T-cell (primary cell): Measurements from ENCODE around the gene ZFYVE16. TPM values are rescaled to one million over a fixed set of nuclear protein-coding genes. Genes with fewer than 3 reads are reported as not detected.
"Not testable (repeated sequence)": the region's sequence is repeated elsewhere in the genome, so short reads cannot be mapped to it uniquely, and the experiment has no call there.

Source experiments
- ATAC-seq, 4 experiments: fragments of 200-7000 bp in 3 of 4; fragments of 150-1000 bp in 1 of 4; cut with Tn5 transposase; replicated peaks in 1 of 4; 1 replicate in 3 of 4; 2 replicates in 1 of 4; pipeline ENCODE4 v1.10.0; 2021; ENCODE audit warnings: moderate library complexity in 3 of 4, mild to moderate bottlenecking in 2 of 4, moderate number of reproducible peaks in 1 of 4
- CTCF ChIA-PET, 2 donors: fragments of 300-600 bp; sonication (Branson Sonifier 250); formaldehyde crosslinking; loops; one replicate each; lab custom pipeline; 2022; ENCODE audit warnings: antibody characterized with exemption in 2 of 2; lab: Charles Lee
- POLR2A ChIA-PET, 2 donors: fragments of 300-600 bp; sonication (Branson Sonifier 250); formaldehyde crosslinking; loops; one replicate each; lab custom pipeline; 2022; ENCODE audit warnings: antibody characterized with exemption in 2 of 2; lab: Charles Lee
- DNase-seq, 35 experiments: peaks; one replicate each; pipeline versions ENCODE4 v3.0.0 to v3.0.0-alpha.2; 2013 to 2023
- H3K27ac ChIP-seq: one replicate; pipeline ENCODE4 v1.5.1; 2013; ENCODE audit warnings: low read length
- H3K27me3 ChIP-seq, 2 experiments: replicated peaks in 1 of 2; 1 replicate in 1 of 2; 2 replicates in 1 of 2; pipeline versions ENCODE4 v1.6.1 to v1.7.0; 2013; ENCODE audit warnings: low read length in 1 of 2, mixed read lengths in 1 of 2; ENCODE audit not compliant: control insufficient read depth in 2 of 2, insufficient read depth in 2 of 2; ENCODE audit errors: extremely low read depth in 1 of 2
- H3K36me3 ChIP-seq, 2 donors: 1 replicate in 1 of 2; 2 replicates in 1 of 2; pipeline versions ENCODE4 v1.6.1 to v1.7.0; 2013; ENCODE audit warnings: low read length in 1 of 2; ENCODE audit not compliant: control insufficient read depth in 2 of 2, insufficient read depth in 1 of 2; ENCODE audit errors: extremely low read depth in 1 of 2
- H3K4me1 ChIP-seq, 2 experiments: 1 replicate in 1 of 2; 2 replicates in 1 of 2; pipeline versions ENCODE4 v1.6.1 to v1.7.0; 2013; ENCODE audit warnings: low read length in 2 of 2, mixed read lengths in 1 of 2; ENCODE audit not compliant: insufficient read depth in 2 of 2, control insufficient read depth in 1 of 2; ENCODE audit errors: extremely low read depth in 1 of 2
- H3K4me3 ChIP-seq, 2 donors: 1 replicate in 1 of 2; 2 replicates in 1 of 2; pipeline versions ENCODE4 v1.5.1 to v1.7.0; 2013; ENCODE audit warnings: mild to moderate bottlenecking in 2 of 2, low read length in 1 of 2, moderate library complexity in 1 of 2; ENCODE audit not compliant: control insufficient read depth in 1 of 2; ENCODE audit errors: extremely low read depth in 1 of 2
- H3K9me3 ChIP-seq: 2 replicates; pipeline ENCODE4 v1.7.0; 2013
- H3K27ac Mint-ChIP-seq, 2 donors: one replicate each; pipeline ENCODE4 v1.8.0; 2020 to 2021; ENCODE audit warnings: mild to moderate bottlenecking in 2 of 2, mixed read lengths in 2 of 2
- H3K27me3 Mint-ChIP-seq, 2 donors: one replicate each; pipeline ENCODE4 v1.8.0; 2021 to 2022; ENCODE audit warnings: mixed read lengths in 2 of 2
- H3K36me3 Mint-ChIP-seq: one replicate; pipeline ENCODE4 v1.8.0; 2021; ENCODE audit warnings: mixed read lengths
- H3K4me1 Mint-ChIP-seq, 3 donors: one replicate each; pipeline ENCODE4 v1.8.0; 2020 to 2022; ENCODE audit warnings: mixed read lengths in 3 of 3, mild to moderate bottlenecking in 1 of 3
- H3K4me3 Mint-ChIP-seq, 3 donors: one replicate each; pipeline ENCODE4 v1.8.0; 2020 to 2022; ENCODE audit warnings: mild to moderate bottlenecking in 3 of 3, mixed read lengths in 3 of 3, moderate library complexity in 3 of 3
- H3K9me3 Mint-ChIP-seq, 3 donors: one replicate each; pipeline ENCODE4 v1.8.0; 2020 to 2022; ENCODE audit warnings: mixed read lengths in 3 of 3
- WGBS: methylation state at CpG from one replicate; pipeline ENCODE4 v1.1.5; 2013; ENCODE audit warnings: missing lambda C conversion rate; ENCODE audit not compliant: insufficient coverage; 5-methylcytosine and 5-hydroxymethylcytosine counted together
- total RNA-seq, 35 experiments: library from RNA in 6 of 35; stranded (reverse) in 6 of 35; fragments of 120-200 nt in 1 of 35; gene quantifications; one replicate each; pipeline versions ENCODE4 v1.2.1 to v1.2.4 and lab custom pipeline; 2013 to 2026

ZFYVE16 gene
- total RNA-seq, 5 donors from 2014 or later (not counting 1 experiment from before 2014, with no cell fraction given), result 14.6 to 17.9 (median 17.0) TPM

GRCh38 chr5:80390413-80390812, 17.5 kb upstream of the ZFYVE16 start:
- H3K4me3 Mint-ChIP-seq, H3K4me3 ChIP-seq, POLR2A ChIA-PET, H3K27me3 ChIP-seq, ATAC-seq, H3K36me3 ChIP-seq, H3K4me1 Mint-ChIP-seq, DNase-seq, H3K9me3 ChIP-seq, H3K27ac Mint-ChIP-seq, CTCF ChIA-PET, H3K27ac ChIP-seq, H3K4me1 ChIP-seq, H3K36me3 Mint-ChIP-seq: not testable (repeated sequence)
- Mint-ChIP-seq H3K27me3 (peaks cover 38 to 42% of the 10 kb centered on the region in 2 donors), H3K9me3 (peaks cover 0 to 11% (median 0%) of the 10 kb centered on the region in 3 donors)
- WGBS, result 100% methylated on average over 3 of the region's 3 CpGs

GRCh38 chr5:80391267-80391666, 16.6 kb upstream of the ZFYVE16 start:
- H3K4me3 Mint-ChIP-seq, CTCF ChIA-PET, POLR2A ChIA-PET, H3K4me1 ChIP-seq, H3K27ac Mint-ChIP-seq, DNase-seq, H3K36me3 Mint-ChIP-seq, H3K4me3 ChIP-seq, H3K4me1 Mint-ChIP-seq, ATAC-seq, H3K9me3 ChIP-seq, H3K27me3 ChIP-seq, H3K27ac ChIP-seq, H3K36me3 ChIP-seq: not testable (repeated sequence)
- Mint-ChIP-seq H3K9me3 (peaks cover 0 to 11% (median 0%) of the 10 kb centered on the region in 3 donors), H3K27me3 (peaks cover 40 to 47% of the 10 kb centered on the region in 2 donors)

GRCh38 chr5:80399526-80400239, 8.2 kb upstream of the ZFYVE16 start:
- ATAC-seq (no peak), DNase-seq (peak in 2 of 35 experiments; percentile 6 to 8)
- Histone ChIP-seq H3K9me3 (no peaks in the 10 kb centered on the region), H3K4me1 (no peaks in the 10 kb centered on the region), H3K4me3 (no peak overlapping the region), H3K36me3 (no peaks in the 10 kb centered on the region), H3K27me3 (peaks cover 0 to 14% of the 10 kb centered on the region in 2 experiments), H3K27ac (no peak overlapping the region)
- WGBS, result no CpG with 5 or more reads among the region's 1 CpG
- Mint-ChIP-seq H3K4me1 (no peaks in the 10 kb centered on the region), H3K4me3 (no peak overlapping the region), H3K27me3 (peaks cover 9 to 11% of the 10 kb centered on the region in 2 donors), H3K9me3 (no peaks in the 10 kb centered on the region), H3K27ac (no peak overlapping the region), H3K36me3 (no peaks in the 10 kb centered on the region)
- CTCF ChIA-PET, result no interaction called here
- POLR2A ChIA-PET, result no interaction called here

- POLR2A ChIA-PET, H3K36me3 ChIP-seq, H3K4me1 Mint-ChIP-seq, H3K36me3 Mint-ChIP-seq, H3K27ac Mint-ChIP-seq, H3K9me3 ChIP-seq, H3K27me3 Mint-ChIP-seq, H3K4me3 ChIP-seq, CTCF ChIA-PET, H3K27ac ChIP-seq, H3K4me1 ChIP-seq, DNase-seq, ATAC-seq, H3K4me3 Mint-ChIP-seq, H3K9me3 Mint-ChIP-seq: not testable (repeated sequence)
- peaks cover 0 to 14% of the 10 kb centered on the region in 2 experiments for H3K27me3 ChIP-seq
- no CpG with 5 or more reads among the region's 1 CpG for WGBS
These were observed 7.5 kb upstream of the ZFYVE16 start for GRCh38 chr5:80400368-80400767.

- Histone ChIP-seq H3K36me3 (no peaks in the 10 kb centered on the region), H3K4me3 (no peak overlapping the region), H3K4me1 (peaks cover 2 to 5% of the 10 kb centered on the region in 2 experiments), H3K9me3 (no peaks in the 10 kb centered on the region), H3K27ac (no peak overlapping the region), H3K27me3 (no peaks in the 10 kb centered on the region)
- Mint-ChIP-seq H3K27me3 (no peaks in the 10 kb centered on the region), H3K36me3 (no peaks in the 10 kb centered on the region), H3K9me3 (no peaks in the 10 kb centered on the region), H3K4me3 (no peak overlapping the region), H3K4me1 (peaks cover 9 to 10% (median 9%) of the 10 kb centered on the region in 3 donors), H3K27ac (no peak overlapping the region)
- ATAC-seq (no peak), DNase-seq (no peak)
- CTCF ChIA-PET, result no interaction called here
- no CpG with 5 or more reads among the region's 2 CpGs for WGBS
- POLR2A ChIA-PET, result no interaction called here
These were observed 4.1 kb upstream of the ZFYVE16 start for GRCh38 chr5:80403782-80404181.

GRCh38 chr5:80406980-80407734, 707 bp upstream of the ZFYVE16 start:
- 13% methylated on average over 19 of the region's 31 CpGs for WGBS
- POLR2A ChIA-PET, result interaction anchor here in 1 of 2 donors (0.6 kb wide), 2 partner anchors 270 to 1274 kb away, joined by 3 to 11 read pairs; no protein-coding TSS in a partner anchor
- CTCF ChIA-PET, result interaction anchor here in 1 of 2 donors (0.6 to 1.5 kb wide), 4 partner anchors 35 to 425 kb away, joined by 3 to 4 read pairs (median 3); no protein-coding TSS in a partner anchor
- no peaks in the 10 kb centered on the region for H3K27me3 ChIP-seq
- H3K4me1 Mint-ChIP-seq, result peaks cover 21 to 31% (median 28%) of the 10 kb centered on the region in 3 donors
- H3K27ac ChIP-seq, result peak overlapping the region; percentile 91
- H3K27ac Mint-ChIP-seq, result peak overlapping the region; percentile 98 to 99
- peaks cover 5% of the 10 kb centered on the region in 2 experiments for H3K4me1 ChIP-seq
- H3K4me3 ChIP-seq, result peak overlapping the region; percentile 93 to 95
- H3K9me3 Mint-ChIP-seq, result no peaks in the 10 kb centered on the region
- no peaks in the 10 kb centered on the region for H3K9me3 ChIP-seq
- peak in 1 of 4 experiments; percentile 0 for ATAC-seq
- peak overlapping the region; percentile 90 to 97 (median 94) for H3K4me3 Mint-ChIP-seq
- H3K27me3 Mint-ChIP-seq, result no peaks in the 10 kb centered on the region
- DNase-seq, result peak in 6 of 35 experiments; percentile 0 to 11 (median 2)
- H3K36me3 ChIP-seq, result no peaks in the 10 kb centered on the region
- H3K36me3 Mint-ChIP-seq, result peaks cover 6% of the 10 kb centered on the region
